PC-3 (cell line): Measurements from ENCODE around the gene CFAP157. TPM values are rescaled to one million over a fixed set of nuclear protein-coding genes. Genes with fewer than 3 reads are reported as not detected.

ENCODE experiments used
- ATAC-seq: fragments of 200-7000 bp; cut with Tn5 transposase; 2 replicates; pipeline ENCODE4 v1.9.1; 2020; ENCODE audit warnings: mild to moderate bottlenecking, moderate library complexity
- BruUV-seq: library from RNA; stranded (reverse); fragments of 400-500 nt; replicated peaks from 2 replicates; lab custom pipeline; 2021; lab: Mats Ljungman, UMichigan
- CTCF ChIA-PET: fragments of 300-600 bp; sonication (Branson Sonifier 250); formaldehyde crosslinking; loops from one replicate; lab custom pipeline; 2022; ENCODE audit warnings: antibody characterized with exemption; lab: Charles Lee
- POLR2A ChIA-PET: fragments of 300-600 bp; sonication (Branson Sonifier 250); formaldehyde crosslinking; loops from one replicate; lab custom pipeline; 2022; ENCODE audit warnings: antibody characterized with exemption; ENCODE audit not compliant: unreplicated experiment; lab: Charles Lee
- DNase-seq: peaks from one replicate; pipeline ENCODE4 v3.0.0-alpha.2; 2015
- H2AFZ ChIP-seq: fragments of 300-600 bp; sonication (generic); 2 replicates; pipeline ENCODE4 v1.6.0; 2016; ENCODE audit warnings: antibody characterized with exemption, low read length
- H3F3A ChIP-seq: fragments of 300-600 bp; sonication (generic); one replicate; pipeline ENCODE4 v1.6.0; 2017; ENCODE audit warnings: antibody characterized with exemption, low read length, control low read depth, mild to moderate bottlenecking; ENCODE audit not compliant: unreplicated experiment
- H3K27ac ChIP-seq: fragments of 300-600 bp; sonication (generic); 2 replicates; pipeline ENCODE4 v1.5.1; 2016; ENCODE audit warnings: mild to moderate bottlenecking, low read length
- H3K27me3 ChIP-seq: fragments of 300-600 bp; sonication (generic); 2 replicates; pipeline ENCODE4 v1.6.1; 2016; ENCODE audit warnings: low read length, mixed read lengths
- H3K36me3 ChIP-seq: fragments of 300-600 bp; sonication (generic); 2 replicates; pipeline ENCODE4 v1.6.1; 2016; ENCODE audit warnings: low read depth, mixed run types, low read length, mixed read lengths
- H3K4me1 ChIP-seq: fragments of 300-600 bp; sonication (generic); 2 replicates; pipeline ENCODE4 v1.5.1; 2016; ENCODE audit warnings: low read length; ENCODE audit not compliant: insufficient read depth
- H3K4me2 ChIP-seq: fragments of 300-600 bp; sonication (generic); 2 replicates; pipeline ENCODE4 v1.6.0; 2016; ENCODE audit warnings: low read length
- H3K4me3 ChIP-seq: fragments of 300-600 bp; sonication (generic); 2 replicates; pipeline ENCODE4 v1.5.1; 2016; ENCODE audit warnings: mild to moderate bottlenecking, low read length, mixed read lengths
- H3K79me2 ChIP-seq: fragments of 300-600 bp; sonication (generic); 2 replicates; pipeline ENCODE4 v1.6.1; 2017; ENCODE audit warnings: low read length, mixed read lengths
- H3K9ac ChIP-seq: fragments of 300-600 bp; sonication (generic); 2 replicates; pipeline ENCODE4 v1.6.0; 2016; ENCODE audit warnings: mild to moderate bottlenecking, low read length
- H3K9me2 ChIP-seq: fragments of 300-600 bp; sonication (generic); replicated peaks from 2 replicates; pipeline ENCODE4 v1.6.1; 2016; ENCODE audit warnings: mixed run types, low read length, mixed read lengths
- H3K9me3 ChIP-seq: fragments of 300-600 bp; sonication (generic); 2 replicates; pipeline ENCODE4 v1.6.1; 2016; ENCODE audit warnings: low read length, mixed read lengths
- H4K20me1 ChIP-seq: fragments of 300-600 bp; sonication (generic); 2 replicates; pipeline ENCODE4 v1.6.1; 2016; ENCODE audit warnings: low read length, mixed read lengths
- CTCF ChIP-seq: fragments of 300-600 bp; sonication (generic); conservative IDR thresholded peaks from 2 replicates; pipeline ENCODE4 v1.5.1; 2017; ENCODE audit warnings: antibody characterized with exemption, low read depth, mild to moderate bottlenecking, low read length
- EZH2 ChIP-seq: fragments of 300-600 bp; sonication (generic); IDR thresholded peaks from one replicate; pipeline ENCODE4 v1.6.1; 2017; ENCODE audit warnings: antibody characterized with exemption, mild to moderate bottlenecking, low read length; ENCODE audit not compliant: unreplicated experiment
- EZH2phosphoT487 ChIP-seq: fragments of 300-600 bp; sonication (generic); IDR thresholded peaks from 2 replicates; pipeline ENCODE4 v1.6.1; 2018; ENCODE audit warnings: mild to moderate bottlenecking, antibody characterized with exemption, low read length, borderline replicate concordance
- intact Hi-C: fragments of 100-400 bp; cut with micrococcal nuclease; formaldehyde crosslinking; loops from 2 replicates; pipeline ENCODE4 v1.9.0; 2023
- total RNA-seq: library from RNA; depleted of rRNA; stranded (reverse); fragments of >200 nt; gene quantifications from 2 replicates; pipeline ENCODE4 v1.2.3, GENCODE V29; 2014

CFAP157 gene
- total RNA-seq, 1 experiment from 2014 or later, result not detected

GRCh38 chr9:127660886-127661741, 45.7 kb upstream of the CFAP157 start:
- no peak overlapping the region for H2AFZ ChIP-seq
- H4K20me1 ChIP-seq, result no peaks in the 10 kb centered on the region
- no peaks in the 10 kb centered on the region for H3K27me3 ChIP-seq
- no peaks in the 10 kb centered on the region for H3K9me3 ChIP-seq
- CTCF ChIA-PET, result interaction anchor here (0.6 kb wide), 1 partner anchor 35 kb away, joined by 3 read pairs; no protein-coding TSS in a partner anchor
- H3K4me3 ChIP-seq, result no peak overlapping the region
- no peak for TF ChIP-seq CTCF
- no peak for TF ChIP-seq EZH2phosphoT487
- TF ChIP-seq EZH2, result no peak
- no peaks in the 10 kb centered on the region for H3K4me1 ChIP-seq
- no TSS peak for BruUV-seq
- intact Hi-C loops, result no loop called here
- DNase-seq (no peak), ATAC-seq (no peak)
- no peaks in the 10 kb centered on the region for H3K36me3 ChIP-seq
- H3K9me2 ChIP-seq, result no peaks in the 10 kb centered on the region
- H3K9ac ChIP-seq, result no peak overlapping the region
- H3K4me2 ChIP-seq, result no peak overlapping the region
- no peak overlapping the region for H3K27ac ChIP-seq
- H3F3A ChIP-seq, result no peaks in the 10 kb centered on the region
- H3K79me2 ChIP-seq, result no peaks in the 10 kb centered on the region
- POLR2A ChIA-PET, result no interaction called here

- TF ChIP-seq EZH2, result no peak
- TF ChIP-seq EZH2phosphoT487, result no peak
- no peak for TF ChIP-seq CTCF
- no peak overlapping the region for H2AFZ ChIP-seq
- H3K4me2 ChIP-seq, result no peak overlapping the region
- no peaks in the 10 kb centered on the region for H3K9me3 ChIP-seq
- CTCF ChIA-PET, result interaction anchor here (0.7 kb wide), 1 partner anchor 109 kb away, joined by 3 read pairs; no protein-coding TSS in a partner anchor
- no peaks in the 10 kb centered on the region for H3K27me3 ChIP-seq
- H3K4me3 ChIP-seq, result no peak overlapping the region
- no peaks in the 10 kb centered on the region for H4K20me1 ChIP-seq
- DNase-seq (no peak), ATAC-seq (no peak)
- no peak overlapping the region for H3K9ac ChIP-seq
- no TSS peak for BruUV-seq
- no peaks in the 10 kb centered on the region for H3K79me2 ChIP-seq
- intact Hi-C loops, result no loop called here
- H3K27ac ChIP-seq, result no peak overlapping the region
- no peaks in the 10 kb centered on the region for H3K4me1 ChIP-seq
- H3K9me2 ChIP-seq, result no peaks in the 10 kb centered on the region
- H3K36me3 ChIP-seq, result no peaks in the 10 kb centered on the region
- H3F3A ChIP-seq, result no peaks in the 10 kb centered on the region
- POLR2A ChIA-PET, result no interaction called here
These were observed 44.2 kb upstream of the CFAP157 start for GRCh38 chr9:127662617-127663016.

GRCh38 chr9:127664324-127664677, 42.5 kb upstream of the CFAP157 start:
- H3K36me3 ChIP-seq, result no peaks in the 10 kb centered on the region
- no peaks in the 10 kb centered on the region for H3K4me1 ChIP-seq
- no peak overlapping the region for H3K4me3 ChIP-seq

More at GRCh38 chr9:127664324-127664677, 42.5 kb upstream of the CFAP157 start:
- Histone ChIP-seq H3K27ac (no peak overlapping the region), H3K79me2 (no peaks in the 10 kb centered on the region), H3K27me3 (no peaks in the 10 kb centered on the region), H3K9ac (no peak overlapping the region), H3K9me3 (no peaks in the 10 kb centered on the region), H3F3A (no peaks in the 10 kb centered on the region), H4K20me1 (no peaks in the 10 kb centered on the region), H3K4me2 (no peak overlapping the region), H2AFZ (no peak overlapping the region), H3K9me2 (no peaks in the 10 kb centered on the region)
- DNase-seq (no peak), ATAC-seq (no peak)
- intact Hi-C loops, result no loop called here
- ChIA-PET CTCF (no interaction called here), POLR2A (no interaction called here)
- BruUV-seq, result no TSS peak
- TF ChIP-seq CTCF (no peak), EZH2 (no peak), EZH2phosphoT487 (no peak)
